Breast epithelium (tissue), 3 donors: Measurements from ENCODE around the gene TSACC.

Source experiments
- CTCF ChIP-seq, 3 donors: fragments of 450-650 bp; IDR thresholded peaks; one replicate each; pipeline ENCODE4 v1.5.1; 2016 to 2017; ENCODE audit warnings: antibody characterized with exemption in 3 of 3, mild to moderate bottlenecking in 3 of 3, moderate library complexity in 3 of 3
- POLR2A ChIP-seq: fragments of 450-650 bp; IDR thresholded peaks from one replicate; pipeline ENCODE4 v1.6.1; 2016; ENCODE audit warnings: antibody characterized with exemption, mild to moderate bottlenecking, moderate library complexity
- POLR2AphosphoS5 ChIP-seq, 3 donors: sonication (generic); formaldehyde crosslinking; IDR thresholded peaks; one replicate each; pipeline ENCODE4 v1.6.1; 2017; ENCODE audit warnings: antibody characterized with exemption in 3 of 3

GRCh38 chr1:156359973-156360372, 21.6 kb downstream of the TSACC start:
- TF ChIP-seq CTCF (IDR thresholded peaks at IDR 0.05) (no peak), POLR2A (no peak), POLR2AphosphoS5 (IDR thresholded peaks at IDR 0.05) (no peak)
